IPS DF 4.7 (cell line): Measurements from ENCODE around the gene YIPF2.
"Not testable (repeated sequence)": the region's sequence is repeated elsewhere in the genome, so short reads cannot be mapped to it uniquely, and the experiment has no call there.

Source experiments
- DNase-seq: peaks from one replicate; pipeline ENCODE4 v3.0.0-alpha.2; 2013; ENCODE audit warnings: low spot score; ENCODE audit errors: extremely low read depth

Gene YIPF2

GRCh38 chr19:10941649-10942048 lies 13.2 kb upstream of the YIPF2 start:
- not testable (repeated sequence) for DNase-seq

- DNase-seq = peak; percentile 75
Measured at GRCh38 chr19:10936661-10937084, 8.2 kb upstream of the YIPF2 start.

- no peak for DNase-seq
Measured at GRCh38 chr19:10935371-10936059, 7.1 kb upstream of the YIPF2 start.

GRCh38 chr19:10929402-10929794 lies 959 bp upstream of the YIPF2 start:
- no peak for DNase-seq

GRCh38 chr19:10927730-10928562 lies 493 bp downstream of the YIPF2 start:
- DNase-seq = no peak

GRCh38 chr19:10924597-10924996 lies 3.8 kb downstream of the YIPF2 start:
- no peak for DNase-seq

GRCh38 chr19:10923260-10924112 lies 5.0 kb downstream of the YIPF2 start:
- no peak for DNase-seq

GRCh38 chr19:10922638-10923014 lies 5.8 kb downstream of the YIPF2 start:
- no peak for DNase-seq

- DNase-seq = no peak
Measured at GRCh38 chr19:10921910-10922637, 6.4 kb downstream of the YIPF2 start.

GRCh38 chr19:10921199-10921909 lies 7.1 kb downstream of the YIPF2 start:
- no peak for DNase-seq

GRCh38 chr19:10920781-10921180 lies 7.7 kb downstream of the YIPF2 start:
- no peak for DNase-seq

- DNase-seq = no peak
Measured at GRCh38 chr19:10920288-10920655, 8.2 kb downstream of the YIPF2 start.

- DNase-seq = no peak
Measured at GRCh38 chr19:10919352-10920287, 8.8 kb downstream of the YIPF2 start.

- no peak for DNase-seq
Measured at GRCh38 chr19:10918359-10918758, 10.1 kb downstream of the YIPF2 start.

- no peak for DNase-seq
Measured at GRCh38 chr19:10916602-10917001, 11.8 kb downstream of the YIPF2 start.

GRCh38 chr19:10915130-10916091 lies 13.0 kb downstream of the YIPF2 start:
- no peak for DNase-seq

- no peak for DNase-seq
Measured at GRCh38 chr19:10913716-10914340, 14.6 kb downstream of the YIPF2 start.

- no peak for DNase-seq
Measured at GRCh38 chr19:10912619-10913018, 15.8 kb downstream of the YIPF2 start.
